Measurements from ENCODE around the gene ABHD11.

DNA sequence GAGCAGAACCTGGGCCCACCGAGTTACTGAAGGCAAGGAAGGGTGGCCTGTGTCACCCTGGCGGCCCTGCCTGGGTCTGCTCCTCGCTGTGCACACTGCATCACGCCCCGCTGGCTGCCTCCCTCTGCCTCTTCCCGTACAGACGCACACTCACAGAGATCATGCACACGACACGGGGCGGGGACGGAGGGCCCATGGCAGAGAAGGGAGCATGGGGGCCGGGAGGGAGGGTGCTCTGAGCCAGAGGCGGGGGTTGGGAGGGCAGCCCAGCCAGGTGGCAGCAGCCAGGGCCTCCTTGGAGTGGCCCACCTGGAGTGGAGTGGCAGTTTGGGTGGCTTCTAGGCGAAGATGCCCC, 38.6 kb downstream of the ABHD11 start:
- TF ChIP-seq, protein P1, sequence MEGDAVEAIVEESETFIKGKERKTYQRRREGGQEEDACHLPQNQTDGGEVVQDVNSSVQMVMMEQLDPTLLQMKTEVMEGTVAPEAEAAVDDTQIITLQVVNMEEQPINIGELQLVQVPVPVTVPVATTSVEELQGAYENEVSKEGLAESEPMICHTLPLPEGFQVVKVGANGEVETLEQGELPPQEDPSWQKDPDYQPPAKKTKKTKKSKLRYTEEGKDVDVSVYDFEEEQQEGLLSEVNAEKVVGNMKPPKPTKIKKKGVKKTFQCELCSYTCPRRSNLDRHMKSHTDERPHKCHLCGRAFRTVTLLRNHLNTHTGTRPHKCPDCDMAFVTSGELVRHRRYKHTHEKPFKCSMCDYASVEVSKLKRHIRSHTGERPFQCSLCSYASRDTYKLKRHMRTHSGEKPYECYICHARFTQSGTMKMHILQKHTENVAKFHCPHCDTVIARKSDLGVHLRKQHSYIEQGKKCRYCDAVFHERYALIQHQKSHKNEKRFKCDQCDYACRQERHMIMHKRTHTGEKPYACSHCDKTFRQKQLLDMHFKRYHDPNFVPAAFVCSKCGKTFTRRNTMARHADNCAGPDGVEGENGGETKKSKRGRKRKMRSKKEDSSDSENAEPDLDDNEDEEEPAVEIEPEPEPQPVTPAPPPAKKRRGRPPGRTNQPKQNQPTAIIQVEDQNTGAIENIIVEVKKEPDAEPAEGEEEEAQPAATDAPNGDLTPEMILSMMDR (IDR thresholded peaks at IDR 0.05) = no peak
- TF ChIP-seq POLR2A (IDR thresholded peaks at IDR 0.05) = no peak

Data from body of pancreas (tissue), 4 donors.